Thoracic aorta (tissue), 2 donors: ENCODE measurements around the gene DNAJB2. TPM values are rescaled to one million over a fixed set of nuclear protein-coding genes. Genes with fewer than 3 reads are reported as not detected.

Source experiments
- ATAC-seq: fragments of 150-250 bp; one replicate; pipeline ENCODE4 v1.8.0; 2017; ENCODE audit warnings: low read depth; ENCODE audit not compliant: insufficient number of reproducible peaks, low FRiP score
- DNase-seq: peaks from one replicate; pipeline ENCODE4 v3.0.0-alpha.2; 2020; ENCODE audit warnings: low spot score
- H3K27ac ChIP-seq, 2 donors: fragments of 200-600 bp; sonication (generic); 1 replicate in 1 of 2; 2 replicates in 1 of 2; pipeline ENCODE4 v1.5.1; 2016; ENCODE audit warnings: mild to moderate bottlenecking in 2 of 2, moderate library complexity in 2 of 2
- H3K27me3 ChIP-seq: fragments of 200-600 bp; sonication (generic); replicated peaks from 2 replicates; pipeline ENCODE4 v1.6.0; 2016; ENCODE audit warnings: mild to moderate bottlenecking; ENCODE audit not compliant: insufficient read depth
- H3K36me3 ChIP-seq: fragments of 200-600 bp; sonication (generic); one replicate; pipeline ENCODE4 v1.5.1; 2016
- H3K4me1 ChIP-seq, 2 donors: fragments of 200-600 bp; sonication (generic); 1 replicate in 1 of 2; 2 replicates in 1 of 2; pipeline versions ENCODE4 v1.5.1 to v1.6.0; 2016; ENCODE audit warnings: low read depth in 2 of 2, mild to moderate bottlenecking in 1 of 2; ENCODE audit not compliant: control insufficient read depth in 1 of 2
- H3K4me3 ChIP-seq: fragments of 200-600 bp; sonication (generic); 2 replicates; pipeline ENCODE4 v1.5.1; 2016; ENCODE audit warnings: mild to moderate bottlenecking
- H3K9me3 ChIP-seq: fragments of 200-600 bp; sonication (generic); 2 replicates; pipeline ENCODE4 v1.5.1; 2016
- CTCF ChIP-seq: fragments of 200-600 bp; sonication (generic); IDR thresholded peaks from one replicate; pipeline ENCODE4 v1.5.1; 2019; ENCODE audit warnings: antibody characterized with exemption
- total RNA-seq, 2 donors: library from RNA; depleted of rRNA; stranded (reverse); fragments of >200 nt; gene quantifications; one replicate each; pipeline versions ENCODE4 v1.1.0 to v1.2.3, GENCODE V29; 2016

Gene DNAJB2
- total RNA-seq, 2 donors from 2014 or later, result 56.9 to 61.2 TPM

DNA sequence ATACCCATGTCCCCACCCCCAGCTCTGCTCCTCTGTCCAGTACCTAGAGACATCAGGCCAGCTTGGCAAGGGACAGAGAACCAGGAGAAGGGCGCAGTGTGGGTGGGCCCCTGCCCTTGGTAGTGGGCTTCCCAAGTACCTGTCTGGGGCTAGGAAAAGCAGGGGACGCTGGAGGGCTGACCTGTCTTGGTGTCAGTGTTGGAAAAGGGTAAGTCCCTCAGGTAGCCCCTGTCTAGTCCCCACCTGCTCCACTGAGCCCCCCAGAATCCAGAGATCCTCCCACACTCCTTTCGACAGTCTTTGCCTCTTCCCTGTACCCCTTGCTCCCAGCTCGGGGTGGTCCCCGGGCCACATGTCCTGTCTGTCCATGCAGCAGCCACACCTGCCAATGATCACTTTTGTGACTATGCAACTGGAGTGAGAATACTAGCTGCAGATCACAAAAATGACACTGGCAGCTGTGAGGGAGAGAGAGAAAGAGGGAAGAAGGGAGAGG lies 14.6 kb downstream of the DNAJB2 start:
- DNase-seq, result no peak
- peak overlapping the region; percentile 57 to 81 for H3K27ac ChIP-seq
- H3K36me3 ChIP-seq, result no peaks in the 10 kb centered on the region
- H3K27me3 ChIP-seq, result no peaks in the 10 kb centered on the region
- no peaks in the 10 kb centered on the region for H3K9me3 ChIP-seq
- peak overlapping the region; percentile 79 for H3K4me3 ChIP-seq
- no peak for TF ChIP-seq CTCF
- ATAC-seq, result no peak
- H3K4me1 ChIP-seq, result peaks cover 8 to 29% of the 10 kb centered on the region in 2 donors

DNA sequence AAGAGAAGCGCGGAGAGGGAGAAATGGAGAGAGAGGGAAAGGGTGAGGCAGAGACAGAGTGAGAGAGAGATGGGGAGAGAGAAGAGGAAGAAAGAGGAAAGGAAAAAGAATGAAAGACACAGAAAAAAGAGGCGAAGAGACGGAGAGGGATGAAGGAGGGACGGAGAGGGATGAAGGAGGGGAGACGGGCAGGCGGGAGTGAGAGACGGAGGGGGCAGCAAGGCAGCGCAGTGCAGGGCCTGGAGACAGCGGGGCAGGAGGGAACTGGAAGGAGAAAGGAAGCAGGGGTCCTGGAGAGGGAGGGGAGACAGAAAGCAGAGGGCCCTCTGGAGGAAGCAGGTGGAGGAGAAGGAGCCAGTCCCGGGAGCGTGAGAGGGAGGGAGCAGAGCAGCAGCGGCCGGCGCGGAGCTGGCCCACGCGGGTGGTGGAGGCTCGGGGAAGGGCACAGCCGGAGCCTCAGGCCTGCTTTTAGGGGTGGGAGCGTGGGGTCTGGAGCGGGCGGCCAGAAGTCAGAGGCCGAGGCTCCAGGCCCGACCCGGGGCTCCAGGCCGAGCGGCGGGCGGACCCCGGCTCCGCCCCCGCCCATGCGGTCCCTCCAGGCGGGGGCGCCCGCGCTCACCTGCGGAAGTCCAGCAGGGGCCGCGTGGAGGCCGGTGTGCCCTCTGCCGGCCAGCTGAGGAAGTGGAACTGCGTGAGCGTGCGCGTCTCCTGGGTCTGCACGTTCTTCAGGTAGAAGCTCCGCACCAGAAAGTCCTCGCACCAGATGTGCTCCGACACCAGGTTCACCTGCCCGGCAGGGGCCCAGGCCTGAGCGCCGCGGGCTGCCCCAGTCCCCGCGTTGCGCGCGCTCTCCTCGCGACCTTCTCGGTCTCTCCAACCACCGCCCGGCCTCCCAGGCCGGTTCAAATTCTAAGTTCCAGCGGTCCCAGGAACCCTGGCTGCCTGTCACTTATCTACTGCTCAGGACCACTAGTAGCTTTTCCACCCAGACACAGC lies 15.5 kb downstream of the DNAJB2 start:
- peak; percentile 100 for TF ChIP-seq CTCF

GRCh38 chr2:219296142-219296541 lies 17.0 kb downstream of the DNAJB2 start:
- no peak overlapping the region for H3K27ac ChIP-seq
- no peak for TF ChIP-seq CTCF
- H3K4me1 ChIP-seq, result peaks cover 3 to 17% of the 10 kb centered on the region in 2 donors
- no peak overlapping the region for H3K4me3 ChIP-seq
- no peaks in the 10 kb centered on the region for H3K36me3 ChIP-seq
- DNase-seq (no peak), ATAC-seq (no peak)
- H3K9me3 ChIP-seq, result no peaks in the 10 kb centered on the region
- no peaks in the 10 kb centered on the region for H3K27me3 ChIP-seq

More for the DNA sequence above, 15.5 kb downstream of the DNAJB2 start:
- Histone ChIP-seq H3K4me3 (peak overlapping the region; percentile 79), H3K27me3 (no peaks in the 10 kb centered on the region), H3K27ac (peak overlapping the region; percentile 57 to 81), H3K4me1 (peaks cover 8 to 24% of the 10 kb centered on the region in 2 donors), H3K36me3 (no peaks in the 10 kb centered on the region), H3K9me3 (no peaks in the 10 kb centered on the region)
- DNase-seq (no peak), ATAC-seq (peak; percentile 65)

GRCh38 chr2:219296631-219297391 lies 17.6 kb downstream of the DNAJB2 start:
- no peak for TF ChIP-seq CTCF

More at GRCh38 chr2:219296631-219297391, 17.6 kb downstream of the DNAJB2 start:
- Histone ChIP-seq H3K9me3 (no peaks in the 10 kb centered on the region), H3K36me3 (no peaks in the 10 kb centered on the region), H3K4me1 (peaks cover 3 to 17% of the 10 kb centered on the region in 2 donors), H3K27ac (no peak overlapping the region), H3K27me3 (no peaks in the 10 kb centered on the region), H3K4me3 (no peak overlapping the region)
- no peak for ATAC-seq
- DNase-seq, result no peak
